Lower lobe of right lung (tissue), 2 donors: ENCODE data around the gene TAS2R13. TPM values are rescaled to one million over a fixed set of nuclear protein-coding genes. Genes with fewer than 3 reads are reported as not detected.

ENCODE experiments used
- ATAC-seq, 2 donors: fragments of 200-7000 bp; cut with Tn5 transposase; one replicate each; pipeline ENCODE4 v1.9.1; 2020 to 2022; ENCODE audit warnings: mild to moderate bottlenecking in 2 of 2, moderate library complexity in 2 of 2
- DNase-seq: peaks from one replicate; pipeline ENCODE4 v3.0.0-alpha.2; 2020
- H3K27ac ChIP-seq: fragments of 200-600 bp; one replicate; pipeline ENCODE4 v1.8.0; 2022
- H3K27me3 ChIP-seq: fragments of 200-600 bp; one replicate; pipeline ENCODE4 v1.8.0; 2022; ENCODE audit warnings: low read depth
- H3K36me3 ChIP-seq: fragments of 200-600 bp; one replicate; pipeline ENCODE4 v1.8.0; 2022; ENCODE audit warnings: mild to moderate bottlenecking
- H3K4me1 ChIP-seq: fragments of 200-600 bp; one replicate; pipeline ENCODE4 v1.8.0; 2022
- H3K4me3 ChIP-seq: fragments of 200-600 bp; one replicate; pipeline ENCODE4 v1.8.0; 2022; ENCODE audit warnings: mild to moderate bottlenecking
- H3K9me3 ChIP-seq: fragments of 200-600 bp; one replicate; pipeline ENCODE4 v1.8.0; 2022
- CTCF ChIP-seq: fragments of 200-600 bp; IDR thresholded peaks from one replicate; pipeline ENCODE4 v1.8.0; 2022; ENCODE audit warnings: antibody characterized with exemption, mild to moderate bottlenecking
- intact Hi-C: fragments of 100-400 bp; cut with DNase I; formaldehyde crosslinking; loops from one replicate; pipeline ENCODE4 v1.11.0; 2022
- total RNA-seq: library from RNA; stranded (reverse); fragmentation: NEBNext Ultra II Directional; extraction: Animal tissue kit (Norgen Biotek cat#: 25700); gene quantifications from one replicate; pipeline ENCODE4 v1.2.1, GENCODE V29; 2021
- donor health status: DM: no; HTN: yes; CAD: no; lungs with severe emphysema.

TAS2R13 gene
- total RNA-seq, 1 donor from 2014 or later: 0.92 TPM

- H3K27me3 ChIP-seq: no peaks in the 10 kb centered on the region
- intact Hi-C loops: no loop called here
- no peak within 1 kb of the TSS for H3K27ac ChIP-seq
- DNase-seq: no peak
- no peaks in the 10 kb centered on the region for H3K4me1 ChIP-seq
- TF ChIP-seq CTCF: no peak
- H3K4me3 ChIP-seq: no peak within 1 kb of the TSS
- H3K36me3 ChIP-seq: no peaks in the 10 kb centered on the region
- H3K9me3 ChIP-seq: no peaks in the 10 kb centered on the region
- ATAC-seq: no peak
Measured at GRCh38 chr12:10884086-10884725, 25.2 kb downstream of the TAS2R13 start, which contains the start of gene PRH1. Gene PRH1, minus strand, starts transcription at chr12:10884255. Its CDS starts 38 bp downstream, at chr12:10884217.

- intact Hi-C loops: no loop called here
- peaks cover 9% of the 10 kb centered on the region for H3K36me3 ChIP-seq
- no peaks in the 10 kb centered on the region for H3K4me1 ChIP-seq
- H3K9me3 ChIP-seq: no peaks in the 10 kb centered on the region
- no peak overlapping the region for H3K27ac ChIP-seq
- DNase-seq (no peak), ATAC-seq (no peak)
- no peak for TF ChIP-seq CTCF
- H3K27me3 ChIP-seq: no peaks in the 10 kb centered on the region
- H3K4me3 ChIP-seq: no peak overlapping the region
Measured at GRCh38 chr12:10873378-10873777, 36.0 kb downstream of the TAS2R13 start.

GRCh38 chr12:10867381-10867780 lies 42.0 kb downstream of the TAS2R13 start:
- H3K4me3 ChIP-seq: no peak overlapping the region
- no peak for ATAC-seq
- intact Hi-C loops: no loop called here
- H3K36me3 ChIP-seq: no peaks in the 10 kb centered on the region
- no peak for TF ChIP-seq CTCF
- no peaks in the 10 kb centered on the region for H3K27me3 ChIP-seq
- DNase-seq: no peak
- no peaks in the 10 kb centered on the region for H3K4me1 ChIP-seq
- peaks cover 3% of the 10 kb centered on the region for H3K9me3 ChIP-seq
- H3K27ac ChIP-seq: no peak overlapping the region

- H3K4me3 ChIP-seq: no peak overlapping the region
- H3K27ac ChIP-seq: no peak overlapping the region
- ATAC-seq (no peak), DNase-seq (no peak)
- peaks cover 14% of the 10 kb centered on the region for H3K9me3 ChIP-seq
- intact Hi-C loops: no loop called here
- H3K4me1 ChIP-seq: no peaks in the 10 kb centered on the region
- H3K36me3 ChIP-seq: no peaks in the 10 kb centered on the region
- TF ChIP-seq CTCF: no peak
- H3K27me3 ChIP-seq: no peaks in the 10 kb centered on the region
Measured at GRCh38 chr12:10863512-10864218, 45.7 kb downstream of the TAS2R13 start.

GRCh38 chr12:10861366-10861765 lies 48.0 kb downstream of the TAS2R13 start:
- DNase-seq (no peak), ATAC-seq (no peak)
- TF ChIP-seq CTCF: no peak
- H3K27ac ChIP-seq: no peak overlapping the region
- H3K4me1 ChIP-seq: no peaks in the 10 kb centered on the region
- H3K36me3 ChIP-seq: no peaks in the 10 kb centered on the region
- H3K9me3 ChIP-seq: peaks cover 19% of the 10 kb centered on the region
- H3K27me3 ChIP-seq: no peaks in the 10 kb centered on the region
- no peak overlapping the region for H3K4me3 ChIP-seq
- intact Hi-C loops: no loop called here

Other genes with a start within 250 kb of the TAS2R13 start
- gene STYK1, start 235.5 kb downstream of the TAS2R13 start, total RNA-seq: 0.53 TPM
- gene YBX3, start 186.2 kb downstream of the TAS2R13 start, total RNA-seq: 278 TPM
- not detected for gene TAS2R7, start 106.9 kb downstream of the TAS2R13 start, total RNA-seq
- not detected for gene TAS2R8, start 102.3 kb downstream of the TAS2R13 start, total RNA-seq
- gene TAS2R9, start 99.4 kb downstream of the TAS2R13 start, total RNA-seq: not detected
- gene TAS2R10, start 83.2 kb downstream of the TAS2R13 start, total RNA-seq: 0.35 TPM
- 1.7 TPM for gene PRR4, start 60.1 kb downstream of the TAS2R13 start, total RNA-seq
- 13.9 TPM for gene PRH1, start 25.3 kb downstream of the TAS2R13 start, total RNA-seq
- gene PRH2, start 19.7 kb upstream of the TAS2R13 start, total RNA-seq: not detected
- 1.2 TPM for gene TAS2R14, start 29.7 kb upstream of the TAS2R13 start, total RNA-seq
- gene TAS2R50, start 77.3 kb upstream of the TAS2R13 start, total RNA-seq: 0.50 TPM
- 1.3 TPM for gene TAS2R20, start 88.7 kb upstream of the TAS2R13 start, total RNA-seq
- 2.8 TPM for gene TAS2R19, start 113.1 kb upstream of the TAS2R13 start, total RNA-seq
- gene TAS2R31, start 121.8 kb upstream of the TAS2R13 start, total RNA-seq: 1.9 TPM
- 1.7 TPM for gene TAS2R46, start 152.7 kb upstream of the TAS2R13 start, total RNA-seq
- gene TAS2R43, start 182.8 kb upstream of the TAS2R13 start, total RNA-seq: not detected
- 3.9 TPM for gene TAS2R30, start 225.1 kb upstream of the TAS2R13 start, total RNA-seq